H1 (cell line): ENCODE measurements around the gene CAPN14. TPM values are rescaled to one million over a fixed set of nuclear protein-coding genes. Genes with fewer than 3 reads are reported as not detected.

Experiments
- CBX8 ChIP-seq: fragments of 300-800, 300-1000 bp; sonication (generic); IDR thresholded peaks from 2 replicates; pipeline ENCODE4 v1.7.1; 2016; ENCODE audit warnings: low read depth, low read length, borderline replicate concordance
- GTF2F1 ChIP-seq: IDR thresholded peaks from 2 replicates; pipeline ENCODE4 v1.6.1; 2012; ENCODE audit warnings: low read depth, low read length, improper control_type of control experiment, borderline replicate concordance
- POU5F1 ChIP-seq: IDR thresholded peaks from 2 replicates; pipeline ENCODE4 v1.6.1; 2011; ENCODE audit warnings: low read depth, mild to moderate bottlenecking, low read length, moderate library complexity
- RAD21 ChIP-seq, 2 experiments: IDR thresholded peaks in 1 of 2; conservative IDR thresholded peaks in 1 of 2; 2 replicates each; pipeline ENCODE4 v1.6.1; 2011; ENCODE audit warnings: low read depth in 2 of 2, low read length in 2 of 2, improper control_type of control experiment in 1 of 2, inconsistent platforms in 1 of 2, mild to moderate bottlenecking in 1 of 2, moderate library complexity in 1 of 2
- RFX5 ChIP-seq: IDR thresholded peaks from 2 replicates; pipeline ENCODE4 v1.6.1; 2011; ENCODE audit warnings: low read depth, low read length, improper control_type of control experiment, borderline replicate concordance
- ZNF274 ChIP-seq: IDR thresholded peaks from 2 replicates; pipeline ENCODE4 v1.7.0; 2012; ENCODE audit warnings: low read length, borderline replicate concordance; ENCODE audit errors: extremely low read depth
- polyA plus RNA-seq, 7 experiments: library from polyadenylated mRNA; depleted of rRNA in 3 of 7; stranded (reverse) in 5 of 7; unstranded in 2 of 7; fragments of >200 nt in 5 of 7; fragments of 200-250 nt in 2 of 7; gene quantifications; 1 replicate in 5 of 7; 2 replicates in 1 of 7; 4 replicates in 1 of 7; pipeline versions ENCODE4 v1.2.1 to v1.2.3, GENCODE V29; 2011 to 2013; ENCODE audit warnings: missing spikeins in 2 of 7, mixed read lengths in 2 of 7
- total RNA-seq: library from RNA; stranded (reverse); fragmentation: NEBNext Ultra II Directional; extraction: Animal tissue kit (Norgen Biotek cat#: 25700); gene quantifications from 2 replicates; pipeline ENCODE4 v1.2.1, GENCODE V29; 2021
- TF ChIP-seq, protein P1 (sequence below): fragments of 300-600 bp; sonication (generic); IDR thresholded peaks from 2 replicates; pipeline ENCODE4 v1.7.1; 2012; ENCODE audit warnings: low read length, moderate library complexity, mild to moderate bottlenecking, inconsistent platforms; ENCODE audit not compliant: insufficient replicate concordance
- TF ChIP-seq, protein P2 (sequence below), 3 experiments: IDR thresholded peaks; 1 replicate in 2 of 3; 2 replicates in 1 of 3; pipeline versions ENCODE4 v1.5.1 to v1.6.1; 2011; ENCODE audit warnings: low read length in 3 of 3, mild to moderate bottlenecking in 3 of 3, inconsistent platforms in 2 of 3, low read depth in 1 of 3, moderate library complexity in 1 of 3; ENCODE audit not compliant: insufficient read depth in 1 of 3; ENCODE audit errors: control extremely low read depth in 1 of 3

Gene CAPN14
- total and polyA plus RNA-seq, 2 of the 8 experiments (the other 6 are each of a cell fraction or from before 2014, with no cell fraction given) = 0.07 TPM; not detected in 1

DNA sequence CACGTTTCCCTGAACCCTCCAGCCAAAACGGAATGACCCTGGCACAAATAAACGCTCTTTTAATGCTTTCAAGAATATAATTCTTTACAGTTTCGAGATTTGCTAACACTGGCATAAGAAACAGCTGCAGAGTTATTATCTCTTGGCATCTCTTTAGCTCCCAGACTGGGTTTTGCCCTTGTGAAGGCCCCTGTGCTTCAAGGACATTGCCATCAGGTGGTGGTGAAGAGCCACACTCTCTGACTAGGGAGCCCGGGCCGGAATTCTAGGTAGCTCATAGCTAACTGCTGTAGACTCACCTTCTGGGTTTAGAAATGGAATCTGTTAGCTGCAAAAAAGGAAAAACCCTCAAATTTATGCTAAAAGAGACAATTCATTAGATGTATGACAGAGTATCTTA, 65.8 kb downstream of the CAPN14 start (continued):
- TF ChIP-seq, protein P1, sequence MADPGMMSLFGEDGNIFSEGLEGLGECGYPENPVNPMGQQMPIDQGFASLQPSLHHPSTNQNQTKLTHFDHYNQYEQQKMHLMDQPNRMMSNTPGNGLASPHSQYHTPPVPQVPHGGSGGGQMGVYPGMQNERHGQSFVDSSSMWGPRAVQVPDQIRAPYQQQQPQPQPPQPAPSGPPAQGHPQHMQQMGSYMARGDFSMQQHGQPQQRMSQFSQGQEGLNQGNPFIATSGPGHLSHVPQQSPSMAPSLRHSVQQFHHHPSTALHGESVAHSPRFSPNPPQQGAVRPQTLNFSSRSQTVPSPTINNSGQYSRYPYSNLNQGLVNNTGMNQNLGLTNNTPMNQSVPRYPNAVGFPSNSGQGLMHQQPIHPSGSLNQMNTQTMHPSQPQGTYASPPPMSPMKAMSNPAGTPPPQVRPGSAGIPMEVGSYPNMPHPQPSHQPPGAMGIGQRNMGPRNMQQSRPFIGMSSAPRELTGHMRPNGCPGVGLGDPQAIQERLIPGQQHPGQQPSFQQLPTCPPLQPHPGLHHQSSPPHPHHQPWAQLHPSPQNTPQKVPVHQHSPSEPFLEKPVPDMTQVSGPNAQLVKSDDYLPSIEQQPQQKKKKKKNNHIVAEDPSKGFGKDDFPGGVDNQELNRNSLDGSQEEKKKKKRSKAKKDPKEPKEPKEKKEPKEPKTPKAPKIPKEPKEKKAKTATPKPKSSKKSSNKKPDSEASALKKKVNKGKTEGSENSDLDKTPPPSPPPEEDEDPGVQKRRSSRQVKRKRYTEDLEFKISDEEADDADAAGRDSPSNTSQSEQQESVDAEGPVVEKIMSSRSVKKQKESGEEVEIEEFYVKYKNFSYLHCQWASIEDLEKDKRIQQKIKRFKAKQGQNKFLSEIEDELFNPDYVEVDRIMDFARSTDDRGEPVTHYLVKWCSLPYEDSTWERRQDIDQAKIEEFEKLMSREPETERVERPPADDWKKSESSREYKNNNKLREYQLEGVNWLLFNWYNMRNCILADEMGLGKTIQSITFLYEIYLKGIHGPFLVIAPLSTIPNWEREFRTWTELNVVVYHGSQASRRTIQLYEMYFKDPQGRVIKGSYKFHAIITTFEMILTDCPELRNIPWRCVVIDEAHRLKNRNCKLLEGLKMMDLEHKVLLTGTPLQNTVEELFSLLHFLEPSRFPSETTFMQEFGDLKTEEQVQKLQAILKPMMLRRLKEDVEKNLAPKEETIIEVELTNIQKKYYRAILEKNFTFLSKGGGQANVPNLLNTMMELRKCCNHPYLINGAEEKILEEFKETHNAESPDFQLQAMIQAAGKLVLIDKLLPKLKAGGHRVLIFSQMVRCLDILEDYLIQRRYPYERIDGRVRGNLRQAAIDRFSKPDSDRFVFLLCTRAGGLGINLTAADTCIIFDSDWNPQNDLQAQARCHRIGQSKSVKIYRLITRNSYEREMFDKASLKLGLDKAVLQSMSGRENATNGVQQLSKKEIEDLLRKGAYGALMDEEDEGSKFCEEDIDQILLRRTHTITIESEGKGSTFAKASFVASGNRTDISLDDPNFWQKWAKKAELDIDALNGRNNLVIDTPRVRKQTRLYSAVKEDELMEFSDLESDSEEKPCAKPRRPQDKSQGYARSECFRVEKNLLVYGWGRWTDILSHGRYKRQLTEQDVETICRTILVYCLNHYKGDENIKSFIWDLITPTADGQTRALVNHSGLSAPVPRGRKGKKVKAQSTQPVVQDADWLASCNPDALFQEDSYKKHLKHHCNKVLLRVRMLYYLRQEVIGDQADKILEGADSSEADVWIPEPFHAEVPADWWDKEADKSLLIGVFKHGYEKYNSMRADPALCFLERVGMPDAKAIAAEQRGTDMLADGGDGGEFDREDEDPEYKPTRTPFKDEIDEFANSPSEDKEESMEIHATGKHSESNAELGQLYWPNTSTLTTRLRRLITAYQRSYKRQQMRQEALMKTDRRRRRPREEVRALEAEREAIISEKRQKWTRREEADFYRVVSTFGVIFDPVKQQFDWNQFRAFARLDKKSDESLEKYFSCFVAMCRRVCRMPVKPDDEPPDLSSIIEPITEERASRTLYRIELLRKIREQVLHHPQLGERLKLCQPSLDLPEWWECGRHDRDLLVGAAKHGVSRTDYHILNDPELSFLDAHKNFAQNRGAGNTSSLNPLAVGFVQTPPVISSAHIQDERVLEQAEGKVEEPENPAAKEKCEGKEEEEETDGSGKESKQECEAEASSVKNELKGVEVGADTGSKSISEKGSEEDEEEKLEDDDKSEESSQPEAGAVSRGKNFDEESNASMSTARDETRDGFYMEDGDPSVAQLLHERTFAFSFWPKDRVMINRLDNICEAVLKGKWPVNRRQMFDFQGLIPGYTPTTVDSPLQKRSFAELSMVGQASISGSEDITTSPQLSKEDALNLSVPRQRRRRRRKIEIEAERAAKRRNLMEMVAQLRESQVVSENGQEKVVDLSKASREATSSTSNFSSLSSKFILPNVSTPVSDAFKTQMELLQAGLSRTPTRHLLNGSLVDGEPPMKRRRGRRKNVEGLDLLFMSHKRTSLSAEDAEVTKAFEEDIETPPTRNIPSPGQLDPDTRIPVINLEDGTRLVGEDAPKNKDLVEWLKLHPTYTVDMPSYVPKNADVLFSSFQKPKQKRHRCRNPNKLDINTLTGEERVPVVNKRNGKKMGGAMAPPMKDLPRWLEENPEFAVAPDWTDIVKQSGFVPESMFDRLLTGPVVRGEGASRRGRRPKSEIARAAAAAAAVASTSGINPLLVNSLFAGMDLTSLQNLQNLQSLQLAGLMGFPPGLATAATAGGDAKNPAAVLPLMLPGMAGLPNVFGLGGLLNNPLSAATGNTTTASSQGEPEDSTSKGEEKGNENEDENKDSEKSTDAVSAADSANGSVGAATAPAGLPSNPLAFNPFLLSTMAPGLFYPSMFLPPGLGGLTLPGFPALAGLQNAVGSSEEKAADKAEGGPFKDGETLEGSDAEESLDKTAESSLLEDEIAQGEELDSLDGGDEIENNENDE = no peak
- TF ChIP-seq, protein P2, sequence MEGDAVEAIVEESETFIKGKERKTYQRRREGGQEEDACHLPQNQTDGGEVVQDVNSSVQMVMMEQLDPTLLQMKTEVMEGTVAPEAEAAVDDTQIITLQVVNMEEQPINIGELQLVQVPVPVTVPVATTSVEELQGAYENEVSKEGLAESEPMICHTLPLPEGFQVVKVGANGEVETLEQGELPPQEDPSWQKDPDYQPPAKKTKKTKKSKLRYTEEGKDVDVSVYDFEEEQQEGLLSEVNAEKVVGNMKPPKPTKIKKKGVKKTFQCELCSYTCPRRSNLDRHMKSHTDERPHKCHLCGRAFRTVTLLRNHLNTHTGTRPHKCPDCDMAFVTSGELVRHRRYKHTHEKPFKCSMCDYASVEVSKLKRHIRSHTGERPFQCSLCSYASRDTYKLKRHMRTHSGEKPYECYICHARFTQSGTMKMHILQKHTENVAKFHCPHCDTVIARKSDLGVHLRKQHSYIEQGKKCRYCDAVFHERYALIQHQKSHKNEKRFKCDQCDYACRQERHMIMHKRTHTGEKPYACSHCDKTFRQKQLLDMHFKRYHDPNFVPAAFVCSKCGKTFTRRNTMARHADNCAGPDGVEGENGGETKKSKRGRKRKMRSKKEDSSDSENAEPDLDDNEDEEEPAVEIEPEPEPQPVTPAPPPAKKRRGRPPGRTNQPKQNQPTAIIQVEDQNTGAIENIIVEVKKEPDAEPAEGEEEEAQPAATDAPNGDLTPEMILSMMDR (IDR thresholded peaks at IDR 0.05; ENCODE audit: control extremely low read depth in 1 of 3, insufficient read depth in 1 of 3, low read depth in 1 of 3, low read length in 3 of 3) = peak; percentile 25 to 41 (median 39); a peak in 3 of 4 replicates
- TF ChIP-seq RFX5 (no peak), POU5F1 (no peak), ZNF274 (no peak), GTF2F1 (no peak), RAD21 (IDR thresholded peaks at IDR 0.05 in 1 of 2, conservative IDR thresholded peaks at IDR 0.05 in 1 of 2; ENCODE audit: low read depth in 2 of 2, low read length in 2 of 2) (peak; percentile 44 to 61), CBX8 (no peak)
